GM12865 (cell line): ENCODE measurements around the gene GAS6.

Experiments used
- DNase-seq: peaks from one replicate; pipeline ENCODE4 v3.0.0; 2010; ENCODE audit warnings: low read depth
- H3K4me3 ChIP-seq: 2 replicates; pipeline ENCODE4 v1.5.1; 2011; ENCODE audit warnings: mild to moderate bottlenecking, low read depth, low read length, control low read depth
- TF ChIP-seq, protein P1 (sequence below): IDR thresholded peaks from 2 replicates; pipeline ENCODE4 v1.5.1; 2011; ENCODE audit warnings: low read length, control low read depth, low read depth, inconsistent platforms; ENCODE audit not compliant: insufficient read depth; ENCODE audit errors: missing control alignments

GAS6 gene

DNA sequence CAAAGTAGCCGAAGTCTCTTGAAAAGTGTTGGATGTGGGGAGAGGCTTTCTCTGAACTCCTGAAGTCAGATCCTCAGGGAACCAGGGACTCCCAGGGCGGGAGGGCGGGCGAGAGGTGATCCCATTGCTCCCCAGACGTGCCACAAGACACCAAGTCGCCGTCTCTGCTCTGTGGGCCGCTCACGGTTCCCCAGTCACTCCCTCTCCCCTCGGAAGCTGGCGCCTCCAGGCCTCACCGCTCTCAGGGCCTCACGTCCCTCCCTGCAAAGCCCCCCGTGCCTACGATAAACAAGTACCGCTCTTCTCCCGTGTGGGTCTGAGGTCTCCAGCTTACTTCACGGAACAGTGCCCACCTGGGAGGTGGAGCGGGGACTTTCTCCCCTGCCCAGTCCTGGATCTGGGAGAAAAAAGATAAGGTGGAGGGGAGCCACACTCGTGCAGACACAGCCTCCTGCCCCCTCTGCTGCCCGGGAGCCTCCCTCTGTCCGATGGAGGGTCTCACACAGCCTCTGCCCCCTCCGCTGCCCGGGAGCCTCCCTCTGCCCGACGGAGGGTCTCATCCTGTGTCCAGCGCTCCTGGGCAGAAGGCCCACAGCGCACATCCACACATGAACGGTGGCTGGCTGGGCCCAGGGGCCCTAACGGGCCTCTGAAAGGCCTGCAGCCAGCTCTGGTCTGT lies 50.7 kb downstream of the GAS6 start:
- no peak for DNase-seq
- TF ChIP-seq, protein P1, sequence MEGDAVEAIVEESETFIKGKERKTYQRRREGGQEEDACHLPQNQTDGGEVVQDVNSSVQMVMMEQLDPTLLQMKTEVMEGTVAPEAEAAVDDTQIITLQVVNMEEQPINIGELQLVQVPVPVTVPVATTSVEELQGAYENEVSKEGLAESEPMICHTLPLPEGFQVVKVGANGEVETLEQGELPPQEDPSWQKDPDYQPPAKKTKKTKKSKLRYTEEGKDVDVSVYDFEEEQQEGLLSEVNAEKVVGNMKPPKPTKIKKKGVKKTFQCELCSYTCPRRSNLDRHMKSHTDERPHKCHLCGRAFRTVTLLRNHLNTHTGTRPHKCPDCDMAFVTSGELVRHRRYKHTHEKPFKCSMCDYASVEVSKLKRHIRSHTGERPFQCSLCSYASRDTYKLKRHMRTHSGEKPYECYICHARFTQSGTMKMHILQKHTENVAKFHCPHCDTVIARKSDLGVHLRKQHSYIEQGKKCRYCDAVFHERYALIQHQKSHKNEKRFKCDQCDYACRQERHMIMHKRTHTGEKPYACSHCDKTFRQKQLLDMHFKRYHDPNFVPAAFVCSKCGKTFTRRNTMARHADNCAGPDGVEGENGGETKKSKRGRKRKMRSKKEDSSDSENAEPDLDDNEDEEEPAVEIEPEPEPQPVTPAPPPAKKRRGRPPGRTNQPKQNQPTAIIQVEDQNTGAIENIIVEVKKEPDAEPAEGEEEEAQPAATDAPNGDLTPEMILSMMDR = no peak
- H3K4me3 ChIP-seq = no peak overlapping the region

DNA sequence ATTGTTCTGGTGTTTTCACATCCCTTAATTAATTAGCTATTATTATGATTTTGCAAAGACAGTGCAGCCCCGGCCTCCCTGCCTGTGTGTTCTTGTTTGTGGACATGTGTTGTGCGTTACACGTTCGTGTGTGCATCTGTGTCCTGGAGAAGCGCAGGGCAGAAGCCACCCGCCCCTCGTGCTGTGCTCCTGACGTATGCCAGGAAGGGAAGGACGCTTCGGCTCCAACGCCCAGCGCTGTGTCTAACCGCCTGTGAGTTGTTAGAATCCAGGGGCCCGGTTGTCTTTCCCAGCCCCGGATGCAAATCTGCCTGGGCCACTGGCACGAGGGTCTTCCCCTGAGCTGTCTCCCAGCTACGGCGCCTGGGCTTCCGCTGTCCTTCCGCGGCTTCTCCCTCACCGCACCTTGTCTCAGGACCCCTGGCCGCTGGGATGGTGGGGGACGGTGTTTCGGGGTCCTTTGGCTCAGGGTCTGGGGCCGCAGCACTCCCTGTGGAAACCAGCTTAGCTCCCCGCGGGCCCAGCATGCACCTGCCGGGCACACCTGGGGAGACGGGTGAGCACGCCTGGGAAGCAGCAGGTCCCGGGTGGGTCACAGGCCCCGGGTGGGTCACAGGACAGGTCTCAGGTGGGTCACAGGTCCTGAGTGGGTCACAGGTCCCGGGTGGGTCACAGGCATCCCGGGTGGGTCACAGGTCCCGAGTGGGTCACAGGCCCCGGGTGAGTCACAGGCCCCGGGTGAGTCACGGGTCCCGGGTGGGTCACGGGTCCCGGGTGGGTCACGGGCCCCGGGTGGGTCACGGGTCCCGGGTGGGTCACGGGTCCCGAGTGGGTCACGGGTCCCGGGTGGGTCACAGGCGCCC lies 51.5 kb downstream of the GAS6 start:
- TF ChIP-seq, protein P1 = no peak
- no peak for DNase-seq
- no peak overlapping the region for H3K4me3 ChIP-seq

DNA sequence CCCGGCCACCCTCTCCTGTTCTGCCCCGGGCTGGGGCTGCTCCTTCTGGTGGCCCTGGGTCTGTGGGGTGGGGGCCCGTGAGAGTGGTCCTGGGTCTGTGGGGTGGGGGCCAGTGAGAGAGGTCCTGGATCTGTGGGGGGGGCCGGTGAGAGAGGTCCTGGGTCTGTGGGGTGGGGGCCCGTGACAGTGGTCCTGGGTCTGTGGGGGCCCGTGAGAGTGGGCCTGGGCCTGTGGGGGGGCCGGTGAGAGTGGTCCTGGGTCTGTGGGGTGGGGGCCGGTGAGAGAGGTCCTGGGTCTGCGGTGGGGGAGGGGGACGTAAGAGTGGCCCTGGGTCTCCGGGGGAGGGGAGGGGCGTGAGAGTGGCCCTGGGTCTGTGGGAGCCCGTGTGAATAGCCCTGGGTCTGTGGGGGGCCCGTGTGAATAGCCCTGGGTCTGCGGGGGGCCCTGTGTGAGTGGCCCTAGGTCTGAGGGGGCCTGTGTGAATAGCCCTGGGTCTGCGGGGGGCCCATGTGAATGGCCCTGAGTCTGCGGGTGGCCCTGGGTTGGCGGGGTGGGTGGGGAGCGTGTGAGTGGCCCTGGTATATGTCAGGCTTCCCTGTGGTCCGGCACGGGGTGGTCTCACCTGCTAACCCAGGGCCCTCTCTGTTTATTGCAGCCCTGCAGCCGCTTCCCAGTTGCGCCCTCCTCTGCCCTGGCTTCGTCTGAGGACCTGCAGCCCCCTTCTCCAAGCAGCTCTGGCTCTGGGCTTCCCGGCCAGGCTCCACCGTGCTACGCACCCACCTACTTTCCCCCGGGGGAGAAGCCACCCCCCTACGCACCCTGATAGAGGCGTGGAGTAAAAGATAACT lies 52.6 kb downstream of the GAS6 start:
- no peak for DNase-seq
- TF ChIP-seq, protein P1 = no peak
- no peak overlapping the region for H3K4me3 ChIP-seq

DNA sequence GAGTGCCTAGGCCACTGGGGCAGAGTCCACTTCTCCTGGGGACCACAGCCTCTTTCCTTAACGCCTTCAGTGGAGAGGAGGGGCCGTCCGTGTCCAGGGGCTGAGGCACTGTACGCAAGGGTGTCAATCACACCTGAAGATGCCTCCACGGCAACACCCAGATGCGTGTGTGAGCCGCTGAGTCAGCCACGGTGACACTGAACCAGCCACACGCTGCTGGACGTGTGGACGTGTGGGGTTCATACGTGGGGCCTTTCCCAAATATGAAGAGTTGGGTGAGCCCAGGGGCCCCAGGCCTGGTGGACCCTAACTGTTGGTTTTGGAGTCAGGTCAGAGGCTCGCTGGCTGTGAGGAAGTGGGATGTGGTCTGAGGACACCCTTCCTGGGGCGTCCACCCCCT lies 53.2 kb downstream of the GAS6 start:
- TF ChIP-seq, protein P1 = no peak
- H3K4me3 ChIP-seq = no peak overlapping the region
- DNase-seq = no peak

DNA sequence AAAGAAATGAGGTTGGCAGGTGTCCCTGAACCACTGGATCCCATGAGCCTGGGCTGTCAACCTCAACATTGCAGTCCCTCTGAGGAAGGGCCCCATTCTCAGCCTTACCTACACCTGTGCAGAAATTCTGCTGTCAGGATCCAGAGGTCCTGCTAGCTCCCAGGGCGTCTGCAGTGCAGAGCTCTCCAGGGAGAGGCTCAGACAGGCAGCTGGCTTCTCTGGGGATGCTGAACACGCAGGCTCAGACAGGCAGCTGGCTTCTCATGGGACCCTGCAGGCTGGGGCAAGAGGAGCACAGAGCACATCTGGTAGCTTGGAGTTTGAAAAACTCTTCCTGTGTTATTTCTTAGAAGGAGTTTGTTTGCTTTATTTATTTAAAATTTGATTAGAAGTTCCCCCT lies 53.9 kb downstream of the GAS6 start:
- TF ChIP-seq, protein P1 = no peak
- no peak for DNase-seq

DNA sequence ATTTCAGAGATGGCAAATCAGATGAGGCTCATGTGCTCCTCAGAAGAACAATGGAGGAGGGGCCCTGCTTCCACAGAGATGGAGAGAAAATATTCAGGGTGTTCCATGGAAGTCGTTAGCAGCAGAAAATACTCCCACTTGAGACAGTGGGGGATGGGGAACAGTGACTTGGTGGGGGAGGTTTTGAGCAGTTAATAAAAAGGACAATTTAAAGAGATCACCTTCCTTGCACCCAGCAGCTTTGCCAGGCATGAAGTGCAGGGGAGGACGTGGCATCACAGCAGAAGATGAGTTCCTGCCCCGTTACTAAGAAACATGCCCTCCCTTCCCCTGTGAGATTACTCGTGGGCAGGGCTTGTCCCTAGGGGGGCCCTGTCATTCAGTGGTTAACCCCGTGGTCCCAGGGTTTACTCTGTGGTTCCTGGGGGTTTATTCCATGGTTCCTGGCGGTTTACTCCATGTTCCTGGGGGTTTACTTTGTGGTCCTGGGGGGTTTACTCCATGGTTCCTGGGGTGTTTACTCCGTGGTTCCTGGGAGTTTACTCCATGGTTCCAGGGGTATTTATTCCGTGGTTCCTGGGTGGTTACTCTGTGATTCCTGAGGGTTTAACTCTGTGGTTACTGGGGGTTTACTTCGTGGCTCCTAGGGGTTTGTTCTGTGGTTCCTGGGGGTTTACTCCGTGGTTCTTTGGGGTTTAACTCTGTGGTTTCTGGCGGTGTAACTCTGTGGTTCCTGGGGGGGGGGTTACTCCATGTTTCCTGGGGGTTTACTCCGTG lies 55.6 kb downstream of the GAS6 start:
- TF ChIP-seq, protein P1 = no peak
- H3K4me3 ChIP-seq = no peak overlapping the region
- DNase-seq = no peak

More for the DNA sequence above, 53.9 kb downstream of the GAS6 start:
- H3K4me3 ChIP-seq = no peak overlapping the region
